Heart left ventricle (tissue), 13 donors: Measurements from ENCODE around the gene SCN3B.

Experiments
- POLR2A ChIP-seq, 2 donors: fragments of 450-650 bp; IDR thresholded peaks; one replicate each; pipeline ENCODE4 v1.6.1; 2017; ENCODE audit warnings: antibody characterized with exemption in 2 of 2, mild to moderate bottlenecking in 2 of 2, moderate library complexity in 2 of 2
- TF ChIP-seq, protein P1 (sequence below), 12 donors: fragments of 200-600 bp; sonication (generic) in 4 of 12; IDR thresholded peaks; one replicate each; pipeline versions ENCODE4 v1.5.0 to v1.8.0; 2018 to 2022; ENCODE audit warnings: antibody characterized with exemption in 12 of 12, mild to moderate bottlenecking in 5 of 12
- donor health status: ischemic (EF 13 %, LVEDD 7.1; RV severe dilation, severe dysfunction).
- donor health status: DM: no; HTN: yes; CAD: no.
- donor health status: DM: no; HTN: no; CAD: no.
- donor health status: ischemic (EF 25% LVEDD 6.9; RV normal size, moderate dysfunction).
- donor health status: ischemic (EF 25% LVEDD 5.7; RV mildly dilated, moderate dysfunction).
- donor health status: ischemic (EF 35%, LVEDD 5.7; RV mildly dilated, moderate dysfunction).
- donor health status: nonischemic (EF 11% LVEDD 7.7; RV severe dilation, severe dysfunction).
- donor health status: DM: yes; HTN: yes; CAD: no.
- donor health status: PGD.
- donor health status: ischemic (EF 29% LVEDD 5.4; RV normal size, mild dysfunction).
- donor health status: nonischemic (EF 23%, LVEDD 6.1; RV moderate dilation, normal function).

DNA sequence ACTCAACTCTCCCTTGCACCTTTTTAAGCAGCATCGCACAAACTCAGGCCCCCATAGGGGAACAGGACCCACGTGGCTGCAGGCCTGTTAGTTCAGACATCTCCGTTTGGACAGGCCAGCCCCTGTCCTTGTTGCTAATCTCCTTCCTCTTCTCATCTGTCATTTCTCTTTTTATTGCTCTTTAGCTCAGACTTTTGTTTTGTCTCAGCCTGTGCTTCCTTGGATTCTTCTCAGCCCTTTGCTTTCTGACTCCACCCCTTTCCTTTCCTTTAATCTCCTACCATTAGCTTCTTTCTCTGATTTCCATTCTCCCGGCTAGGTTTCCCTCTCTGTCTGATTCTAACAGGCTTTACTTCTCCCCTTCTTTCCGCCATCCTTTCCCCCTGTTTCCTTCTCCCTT lies 68.7 kb downstream of the SCN3B start:
- TF ChIP-seq, protein P1, sequence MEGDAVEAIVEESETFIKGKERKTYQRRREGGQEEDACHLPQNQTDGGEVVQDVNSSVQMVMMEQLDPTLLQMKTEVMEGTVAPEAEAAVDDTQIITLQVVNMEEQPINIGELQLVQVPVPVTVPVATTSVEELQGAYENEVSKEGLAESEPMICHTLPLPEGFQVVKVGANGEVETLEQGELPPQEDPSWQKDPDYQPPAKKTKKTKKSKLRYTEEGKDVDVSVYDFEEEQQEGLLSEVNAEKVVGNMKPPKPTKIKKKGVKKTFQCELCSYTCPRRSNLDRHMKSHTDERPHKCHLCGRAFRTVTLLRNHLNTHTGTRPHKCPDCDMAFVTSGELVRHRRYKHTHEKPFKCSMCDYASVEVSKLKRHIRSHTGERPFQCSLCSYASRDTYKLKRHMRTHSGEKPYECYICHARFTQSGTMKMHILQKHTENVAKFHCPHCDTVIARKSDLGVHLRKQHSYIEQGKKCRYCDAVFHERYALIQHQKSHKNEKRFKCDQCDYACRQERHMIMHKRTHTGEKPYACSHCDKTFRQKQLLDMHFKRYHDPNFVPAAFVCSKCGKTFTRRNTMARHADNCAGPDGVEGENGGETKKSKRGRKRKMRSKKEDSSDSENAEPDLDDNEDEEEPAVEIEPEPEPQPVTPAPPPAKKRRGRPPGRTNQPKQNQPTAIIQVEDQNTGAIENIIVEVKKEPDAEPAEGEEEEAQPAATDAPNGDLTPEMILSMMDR (IDR thresholded peaks at IDR 0.05), result no peak
- no peak for TF ChIP-seq POLR2A (IDR thresholded peaks at IDR 0.05)
